Activated CD4-positive, alpha-beta T cell treated with anti-CD3 and anti-CD28 coated beads, Interleukin-2, Interleukin-4, amounts not matched to agents 100 ng/mL and 50 ng/mL, durations not matched to agents 16 hours and 8 hours (primary cell): ENCODE data around the gene APBB2.

Experiments
- DNase-seq: peaks from one replicate; pipeline ENCODE4 v3.0.0-alpha.2; 2020; ENCODE audit warnings: low spot score

Gene APBB2

DNA sequence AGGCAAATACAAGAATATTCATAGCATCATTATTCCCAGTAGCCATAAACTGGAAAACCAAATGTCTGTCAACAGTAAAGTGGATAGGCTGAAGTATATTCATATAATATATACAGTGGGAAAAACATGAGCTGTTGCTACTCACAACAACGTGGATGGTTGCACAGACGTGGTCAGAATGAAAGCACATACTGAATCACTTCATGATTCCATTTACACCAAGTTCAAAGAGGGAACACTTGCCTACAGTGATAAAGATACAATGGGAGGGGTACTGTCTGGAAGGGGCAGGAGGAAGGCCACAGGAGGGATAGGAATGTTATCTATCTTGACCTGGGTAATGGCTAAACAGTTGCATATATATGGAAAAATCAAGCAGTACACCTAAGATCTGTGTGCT is 25.3 kb downstream of the APBB2 start:
- no peak for DNase-seq

DNA sequence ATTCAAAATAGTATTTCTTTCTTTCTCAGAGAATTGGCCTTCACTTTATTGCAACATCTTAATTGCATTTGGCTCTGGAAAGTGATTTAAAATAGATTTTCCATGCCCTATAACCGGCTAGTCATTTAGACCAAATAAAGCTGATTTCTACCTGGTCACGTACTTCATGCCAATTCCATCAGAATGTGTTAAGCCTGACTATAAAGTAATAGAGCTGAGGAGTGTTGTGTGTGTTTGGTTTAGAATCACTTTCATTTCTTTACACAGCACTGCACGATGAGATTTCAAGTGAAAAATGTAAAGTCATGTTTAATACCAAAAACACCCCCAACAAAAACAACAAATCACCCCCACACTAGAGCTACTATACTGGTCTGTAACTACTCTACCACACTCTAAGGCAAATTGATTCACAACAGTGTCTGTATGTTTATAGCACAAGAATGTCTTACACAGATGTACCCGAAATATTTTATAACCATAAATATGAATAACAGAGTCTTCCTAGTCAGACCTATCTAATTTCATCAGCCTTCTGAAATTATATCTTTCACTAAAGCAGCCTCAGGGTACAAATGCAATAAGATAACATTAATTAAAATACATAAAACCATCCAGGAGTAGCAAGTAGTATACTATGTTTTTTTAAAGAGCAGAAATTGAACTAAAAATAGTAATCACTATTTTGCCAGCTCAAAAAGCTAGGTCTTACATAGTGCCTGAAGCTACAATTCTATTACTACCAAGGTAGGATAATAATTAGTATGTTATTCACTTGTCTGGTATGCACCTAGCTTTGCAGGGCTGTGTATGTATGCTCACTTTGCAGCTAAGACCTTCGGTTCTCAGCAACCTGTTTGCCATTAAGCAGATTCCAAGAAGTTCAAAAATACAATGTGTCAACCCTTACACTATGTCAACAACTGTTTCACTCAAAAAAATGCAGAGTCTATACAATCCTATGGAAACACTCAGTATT is 28.4 kb downstream of the APBB2 start:
- no peak for DNase-seq

DNA sequence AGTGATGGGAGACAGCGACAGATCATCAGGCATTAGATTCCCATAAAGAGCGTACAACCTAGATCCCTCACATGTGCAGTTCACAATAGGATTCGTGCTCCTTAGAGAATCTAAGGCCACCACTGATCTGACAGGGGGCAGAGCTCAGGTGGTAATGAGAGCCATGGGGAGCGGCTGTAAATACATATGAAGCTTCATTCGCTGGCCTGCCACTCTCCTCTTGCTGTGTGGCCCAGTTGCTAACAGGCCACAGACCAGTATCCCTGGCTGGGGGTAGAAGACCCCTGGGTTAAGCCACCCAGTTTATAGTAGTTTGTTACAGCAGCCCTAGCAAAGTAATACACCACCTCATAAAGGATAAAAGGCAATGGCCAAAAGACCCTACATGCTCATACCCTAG is 30.3 kb downstream of the APBB2 start:
- no peak for DNase-seq

DNA sequence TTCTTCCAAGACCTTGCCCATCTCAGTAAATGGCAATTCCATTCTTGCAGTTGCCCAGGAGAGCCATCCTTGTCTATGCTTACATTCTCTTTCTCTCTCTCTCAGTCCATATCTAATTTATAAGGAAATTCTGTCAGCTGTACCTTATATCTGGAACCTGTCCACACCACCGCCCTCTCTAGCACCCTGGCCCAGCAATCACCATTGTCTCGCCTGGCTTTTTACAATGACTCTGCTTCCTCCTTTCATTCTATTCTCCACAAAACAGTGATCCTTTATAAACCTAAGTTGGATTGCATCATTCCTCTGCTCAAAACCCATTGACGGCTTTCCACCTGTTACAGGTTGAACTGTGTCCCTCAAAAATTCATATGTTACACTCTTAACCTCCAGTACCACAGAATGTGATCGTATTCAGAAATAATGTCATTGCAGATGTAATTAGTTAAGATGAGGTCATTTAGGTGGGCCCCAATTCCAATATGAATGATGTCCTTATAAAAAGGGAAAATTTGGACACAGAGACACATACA is 31.3 kb downstream of the APBB2 start:
- no peak for DNase-seq

DNA sequence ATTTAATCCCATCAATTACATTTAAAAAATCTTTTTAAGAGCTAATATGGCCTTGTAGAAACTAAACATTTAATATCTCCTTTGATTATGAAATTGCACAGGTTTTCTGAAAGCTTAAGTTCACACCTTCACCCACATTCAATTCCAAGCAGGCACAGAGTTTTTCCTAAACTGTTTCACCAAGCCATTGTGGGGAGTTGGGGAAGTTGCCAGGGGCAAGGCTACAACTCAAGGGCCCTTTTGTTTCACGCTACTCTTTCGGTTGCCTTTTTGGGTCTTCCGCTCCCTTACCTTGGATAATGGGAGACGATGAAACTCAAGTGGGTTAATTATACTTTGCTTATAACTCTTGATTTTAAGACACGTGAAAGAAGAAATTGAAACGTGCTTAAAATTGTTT is 33.3 kb downstream of the APBB2 start:
- DNase-seq = no peak

DNA sequence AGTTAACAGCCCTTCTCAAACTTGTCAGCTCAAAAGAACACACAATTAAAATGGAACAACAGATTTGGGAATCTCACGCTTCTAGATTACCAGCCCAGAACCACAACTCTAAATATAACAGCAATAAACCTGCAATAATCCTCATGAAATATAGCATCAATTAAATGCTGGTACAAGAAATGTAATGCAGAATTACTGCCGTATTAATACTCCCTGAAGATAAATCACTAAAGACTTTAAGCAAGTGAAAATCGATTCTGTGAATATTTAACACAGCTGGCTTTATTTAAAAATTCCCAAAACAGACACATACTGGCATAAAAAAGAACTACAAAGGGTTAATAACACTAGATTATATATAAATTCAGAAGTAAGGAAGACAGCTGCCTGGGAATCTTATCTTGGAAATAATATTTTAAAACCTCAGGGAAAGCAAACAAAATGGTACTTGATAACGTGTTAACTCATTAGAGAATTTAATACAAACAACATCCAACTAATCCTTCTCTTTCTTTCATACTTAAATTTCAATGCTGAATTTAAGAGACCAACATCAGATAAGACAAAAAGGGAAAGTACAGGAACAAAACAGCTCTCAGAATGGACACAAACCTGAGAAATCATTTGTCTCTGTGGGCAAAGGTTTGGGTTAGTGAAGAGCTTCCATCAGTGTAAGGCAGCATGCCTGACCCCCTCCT is 34.7 kb downstream of the APBB2 start:
- no peak for DNase-seq

DNA sequence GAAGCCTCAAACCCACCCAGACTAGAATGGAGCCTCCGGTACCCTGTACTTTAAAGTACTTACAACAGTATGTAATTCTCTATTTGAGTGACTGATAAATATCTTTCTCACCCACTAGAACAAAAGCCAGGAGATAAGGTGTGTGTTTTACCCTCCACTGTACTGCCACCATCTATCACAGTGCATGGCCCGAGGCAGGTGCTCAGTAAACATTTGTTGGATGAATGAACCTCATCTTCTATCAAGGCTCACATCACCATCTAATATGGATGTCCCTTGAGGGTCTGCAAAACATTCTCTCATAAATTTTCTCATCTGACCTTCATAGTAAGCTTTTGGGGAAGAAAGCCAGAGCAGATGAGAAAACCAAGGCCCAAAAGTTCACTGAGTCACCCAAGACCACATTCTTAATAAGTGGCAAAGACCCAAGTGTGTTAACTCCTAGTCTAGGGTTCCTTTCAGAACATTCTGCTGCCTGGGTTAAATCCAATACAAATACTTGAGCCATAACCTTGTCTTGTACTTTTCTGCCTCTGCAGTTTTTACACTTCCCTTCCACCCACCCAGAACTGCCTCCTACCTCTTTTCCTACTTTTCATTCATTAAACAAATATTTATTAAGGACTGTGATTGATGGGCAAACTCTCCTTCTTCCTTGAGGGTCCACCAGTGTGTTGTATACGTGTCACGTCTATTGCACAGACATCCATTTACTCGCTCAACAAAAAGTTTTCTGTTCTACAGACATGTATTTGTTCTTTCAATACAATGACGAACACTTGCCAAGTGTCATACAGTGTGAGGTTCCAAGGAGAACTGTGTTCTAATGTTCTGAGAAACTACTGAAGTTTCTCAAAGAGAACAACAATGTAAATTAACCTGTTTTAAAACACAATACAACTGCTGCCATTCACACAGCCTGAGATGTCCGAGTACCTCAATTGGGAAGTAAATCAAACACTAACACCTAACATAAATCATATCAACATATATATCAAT is 35.7 kb downstream of the APBB2 start:
- no peak for DNase-seq

DNA sequence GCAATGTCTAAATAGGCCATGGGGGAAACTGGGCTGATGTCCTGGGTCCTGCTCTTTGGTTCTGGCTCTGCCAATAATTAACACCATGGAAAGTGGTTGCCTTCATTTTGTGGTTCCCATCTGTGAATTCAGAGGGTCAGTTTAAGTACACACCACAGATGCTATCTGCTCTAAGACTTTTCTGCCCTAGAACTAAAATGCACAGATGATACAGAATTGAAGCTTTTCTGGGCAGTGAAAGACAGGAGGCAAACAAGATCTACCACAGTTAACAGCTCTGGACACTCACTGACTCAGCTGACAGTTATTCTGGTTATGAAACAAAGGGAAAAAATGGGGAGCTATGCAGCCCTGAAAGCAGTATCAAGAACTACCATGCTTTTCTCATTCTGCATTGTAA is 37.3 kb downstream of the APBB2 start:
- DNase-seq = no peak

DNA sequence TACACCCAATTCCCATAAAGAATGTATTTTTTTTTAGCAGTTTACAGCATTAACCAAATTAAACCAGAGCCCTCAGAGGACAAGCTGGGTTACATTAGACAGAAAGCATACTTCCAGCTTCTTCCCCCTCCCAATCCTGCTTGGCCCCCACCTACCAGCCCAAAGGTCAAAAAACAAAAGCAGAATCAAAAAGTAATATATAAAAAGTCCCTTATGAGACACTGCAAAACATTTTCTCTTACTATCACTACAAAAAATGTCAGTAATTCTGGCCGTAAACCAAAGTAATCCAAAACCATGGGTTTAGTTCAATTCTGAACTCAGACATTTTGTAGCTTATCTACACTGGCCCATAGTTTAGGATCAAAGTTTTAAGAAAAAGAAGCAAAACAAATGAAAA is 38.0 kb downstream of the APBB2 start:
- no peak for DNase-seq

DNA sequence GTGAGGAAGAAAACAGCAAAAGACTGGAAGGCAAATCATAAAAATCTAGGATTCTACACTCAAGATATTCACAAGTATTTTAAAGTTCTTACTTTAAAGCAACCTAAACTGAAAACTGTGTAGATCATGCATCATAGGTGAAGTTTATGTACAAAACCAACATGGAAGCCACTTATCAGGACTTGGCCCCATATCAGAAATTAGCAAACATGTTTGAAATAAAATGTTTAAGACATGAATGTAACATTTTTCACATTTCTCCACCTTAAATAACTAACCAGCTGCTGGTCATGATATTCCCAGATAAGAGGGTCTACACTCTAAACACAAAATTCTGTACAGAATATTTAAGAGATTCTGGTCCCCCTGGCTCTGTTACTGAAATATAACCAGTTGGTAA is 38.5 kb downstream of the APBB2 start:
- no peak for DNase-seq

DNA sequence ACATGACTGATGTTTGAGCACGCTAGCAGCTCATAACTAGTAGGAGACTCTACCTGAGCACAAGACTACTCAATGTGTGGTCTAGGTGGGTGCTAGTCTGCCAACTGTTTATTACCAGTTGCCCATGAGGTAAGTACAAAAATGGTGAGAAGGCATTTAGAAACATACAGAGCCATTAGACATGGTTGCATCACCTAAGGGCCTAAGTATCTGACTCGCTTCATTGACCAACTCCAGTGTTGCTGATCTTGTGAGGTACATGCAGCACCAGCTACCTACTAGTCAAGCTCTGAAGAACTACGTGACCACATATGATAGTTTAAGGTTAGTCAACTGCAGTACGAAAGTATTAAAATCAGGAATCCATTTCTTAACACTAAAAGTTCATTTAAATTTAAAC is 39.9 kb downstream of the APBB2 start:
- DNase-seq = no peak

DNA sequence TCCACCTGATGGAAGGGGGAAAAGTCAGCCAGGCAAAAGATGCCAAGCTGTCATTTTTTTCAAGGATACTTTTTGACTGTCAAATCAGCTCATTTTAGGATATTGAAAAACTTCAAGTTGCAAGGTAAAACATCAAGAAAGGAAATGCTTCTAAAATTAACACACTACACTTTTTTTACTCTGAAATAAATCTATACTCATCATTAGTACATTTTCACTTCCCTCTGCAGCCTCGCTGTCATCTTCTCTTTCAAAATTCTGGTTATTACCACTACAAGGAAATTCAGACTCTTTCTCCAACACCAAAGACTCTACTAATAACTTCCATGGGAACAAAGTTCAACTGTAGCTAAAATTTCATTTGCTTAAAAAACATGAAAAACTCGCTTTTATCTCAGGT is 41.6 kb downstream of the APBB2 start:
- DNase-seq = no peak

DNA sequence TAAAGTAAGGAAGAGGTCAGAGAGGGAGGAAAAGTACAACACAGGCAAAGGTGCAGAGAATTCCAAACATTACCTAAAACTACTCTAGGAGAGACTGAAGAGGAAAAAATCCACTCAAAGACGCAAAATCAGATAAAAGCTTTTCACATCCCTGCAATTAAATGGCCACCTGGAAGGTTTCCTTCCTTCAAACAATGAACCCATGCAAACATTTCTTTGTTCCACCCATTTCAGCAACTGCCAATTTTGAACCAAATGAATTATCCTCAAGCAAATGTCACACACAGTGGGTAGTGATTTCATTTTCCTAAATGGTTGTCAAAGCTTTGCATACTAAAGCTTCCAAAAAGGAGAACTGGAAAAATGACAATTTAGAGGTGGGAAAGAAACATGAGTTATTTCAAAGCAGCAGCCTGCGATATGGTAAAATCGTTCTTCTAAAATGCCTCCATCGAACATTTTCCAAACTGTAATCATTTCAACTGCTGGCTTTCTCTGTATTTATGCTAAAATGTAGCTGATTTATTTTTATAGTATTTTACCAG is 45.0 kb downstream of the APBB2 start:
- no peak for DNase-seq

DNA sequence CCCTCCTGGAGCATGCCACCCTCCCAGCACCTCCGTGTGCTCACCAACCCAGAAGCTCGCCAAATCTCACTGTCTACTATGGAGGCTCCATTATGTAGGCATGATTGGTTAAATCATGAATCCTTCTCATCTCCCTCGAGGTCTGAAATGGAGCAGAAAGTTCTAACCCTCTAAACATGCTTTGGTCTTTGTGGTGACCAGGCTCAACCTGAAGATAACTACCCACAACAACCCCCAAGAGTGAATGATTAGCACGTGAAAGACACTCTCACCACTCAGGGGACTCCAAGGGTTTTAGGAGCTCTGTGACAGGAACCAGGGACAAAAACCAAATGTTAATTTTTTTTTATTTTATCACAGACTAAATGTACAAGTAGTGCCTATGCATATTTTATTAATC is 47.2 kb downstream of the APBB2 start:
- no peak for DNase-seq

DNA sequence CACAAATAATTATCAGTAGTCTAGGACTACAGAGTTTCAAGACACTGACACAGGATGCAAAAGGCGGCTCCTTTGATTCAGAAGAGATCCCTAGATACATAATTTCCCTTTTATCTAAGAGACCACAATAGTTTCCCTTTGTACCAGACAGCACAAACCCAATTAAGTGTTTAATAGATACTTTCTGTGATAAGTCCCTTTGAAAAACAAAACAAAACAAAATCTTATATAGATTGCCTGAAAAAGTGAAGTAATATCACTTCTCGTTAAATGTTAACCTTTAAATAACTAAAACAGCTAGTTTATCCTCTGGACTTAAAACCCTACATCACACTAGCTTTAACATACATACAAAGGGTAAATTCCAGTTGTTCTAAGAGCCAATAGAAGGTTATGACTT is 49.9 kb downstream of the APBB2 start:
- DNase-seq = no peak

DNA sequence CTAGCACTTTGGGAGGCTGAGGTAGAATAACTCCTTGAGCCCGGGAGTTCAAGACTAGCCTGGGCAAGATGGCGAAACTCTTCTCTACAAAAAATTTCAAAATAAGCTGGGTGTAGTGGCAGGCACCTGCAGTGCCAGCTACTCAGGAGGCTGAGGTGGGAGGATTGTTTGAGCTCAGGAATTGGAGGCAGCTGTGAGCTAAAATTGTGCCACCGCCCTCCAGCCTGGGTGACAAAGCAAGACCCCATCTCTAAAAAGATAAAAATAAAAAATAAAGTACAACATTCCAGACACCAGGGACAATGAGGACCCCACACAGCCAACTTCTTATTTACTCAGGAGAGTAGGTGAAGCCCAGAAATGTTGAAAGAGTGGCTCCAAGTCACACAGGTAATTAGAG is 53.0 kb downstream of the APBB2 start:
- no peak for DNase-seq

DNA sequence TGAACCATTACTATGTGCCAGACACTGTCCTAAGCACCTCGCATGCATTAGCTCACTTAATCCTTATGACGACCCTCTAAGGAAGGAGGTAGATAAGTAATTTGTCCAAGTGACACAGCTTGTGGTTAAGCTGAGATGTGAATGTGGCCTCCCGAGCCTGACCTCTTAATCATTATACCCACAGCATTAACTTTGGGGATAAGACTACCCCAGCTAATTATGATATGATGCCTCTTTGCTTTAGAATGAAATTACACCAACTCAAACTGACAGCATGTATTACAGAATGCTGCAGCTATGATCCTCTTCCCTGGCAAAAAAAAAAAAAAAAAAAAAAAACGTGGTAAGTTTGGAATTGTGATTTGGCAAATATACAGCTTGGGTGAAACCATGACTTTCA is 53.5 kb downstream of the APBB2 start:
- no peak for DNase-seq

DNA sequence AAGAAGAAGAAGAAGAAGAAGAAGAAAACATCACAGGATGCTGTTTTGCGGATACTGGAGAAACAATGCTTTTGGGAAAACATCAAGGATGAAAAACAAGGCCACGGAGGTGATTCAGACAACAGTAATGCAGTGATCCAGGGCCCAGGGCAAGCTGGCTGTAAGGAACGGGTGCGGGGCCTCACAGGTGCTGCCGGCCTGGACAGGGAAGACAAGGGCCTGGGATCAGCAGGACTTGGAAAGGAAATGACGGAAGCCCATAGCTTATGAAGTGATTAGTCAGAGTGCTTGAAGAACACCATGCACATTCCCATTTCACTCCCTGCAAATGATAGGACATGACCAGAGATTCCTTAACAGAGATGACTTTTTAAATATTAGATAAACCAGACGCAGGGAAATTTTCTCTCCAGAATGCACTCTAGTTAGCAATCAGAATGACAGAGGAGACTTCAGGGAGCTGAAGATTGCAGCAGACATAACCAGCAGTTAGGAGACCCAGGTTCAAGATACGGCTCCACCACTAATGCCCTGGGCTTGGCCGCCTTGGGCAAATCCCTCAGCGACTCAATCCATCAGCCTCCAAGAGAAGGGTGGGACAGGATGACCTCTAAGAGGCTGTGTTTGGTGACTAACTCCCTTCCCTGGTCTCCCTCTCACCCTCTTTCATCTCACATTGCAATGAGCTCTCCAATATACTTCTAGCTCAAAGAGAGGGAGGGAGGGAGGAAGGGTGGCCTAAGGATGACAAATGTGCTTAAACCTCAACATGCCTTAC is 54.1 kb downstream of the APBB2 start:
- DNase-seq = no peak

DNA sequence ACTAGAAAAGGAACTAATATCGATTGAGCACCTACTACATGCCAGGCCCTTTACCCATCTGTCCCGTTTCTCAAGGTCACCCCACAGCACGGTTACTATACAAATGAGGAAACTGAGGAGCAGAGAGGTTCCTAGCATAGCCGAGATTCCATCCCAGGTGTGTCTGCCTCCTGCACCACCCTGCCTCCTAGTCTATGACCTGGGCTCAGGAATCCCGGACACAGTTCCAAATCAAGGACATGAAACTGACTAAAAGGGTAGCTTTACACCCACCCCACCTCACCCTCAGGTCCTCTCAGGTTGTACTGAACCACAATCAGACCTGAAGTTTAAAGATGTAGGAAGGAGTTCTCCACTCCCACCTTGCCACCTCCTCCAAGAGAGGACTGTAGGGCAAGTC is 55.6 kb downstream of the APBB2 start:
- DNase-seq = no peak

DNA sequence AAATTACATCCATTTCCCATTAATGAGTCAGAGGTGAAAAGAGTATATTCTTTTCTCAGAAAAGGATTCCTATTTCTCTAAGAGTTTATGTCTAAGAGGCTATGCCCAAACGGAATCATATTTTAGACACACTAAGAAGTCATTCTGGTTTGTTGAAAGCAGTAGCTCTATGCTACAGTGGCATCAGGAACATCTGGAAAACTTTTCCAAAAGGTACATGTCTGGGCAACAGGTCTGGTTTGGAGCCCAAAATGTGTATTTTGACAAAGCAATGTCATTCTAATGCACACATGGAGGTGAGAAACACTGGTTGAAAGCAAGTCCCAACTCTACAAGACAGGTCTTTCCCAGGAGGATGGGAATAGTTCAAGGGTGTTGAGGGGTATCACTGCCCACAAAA is 56.1 kb downstream of the APBB2 start:
- DNase-seq = no peak

DNA sequence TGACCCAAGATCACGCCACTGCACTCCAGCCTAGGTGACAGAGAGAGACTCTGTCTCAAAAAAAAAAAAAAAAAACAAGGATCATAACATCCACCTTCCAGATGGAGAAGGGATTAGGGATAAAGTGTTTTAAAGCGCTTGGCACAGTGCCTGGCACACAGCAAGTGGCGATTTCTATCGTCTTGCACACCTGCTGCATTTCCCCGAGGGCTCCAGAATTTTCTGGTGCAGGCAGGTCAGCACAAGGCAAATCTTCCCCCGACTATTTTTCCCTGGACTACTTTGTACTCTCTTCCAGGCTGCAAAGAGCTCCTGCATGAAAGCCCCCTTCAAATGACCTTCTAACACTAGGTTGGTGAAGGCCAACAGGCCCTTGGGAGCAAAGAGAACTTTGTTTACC is 57.3 kb downstream of the APBB2 start:
- DNase-seq = no peak
